GM23338 (cell line): ENCODE measurements around the gene TREML4.

Experiments
- CREB1 ChIP-seq: fragments of 250-450 bp; sonication (Bioruptor Pico); IDR thresholded peaks from 2 replicates; pipeline ENCODE4 v1.5.0; 2020; ENCODE audit warnings: low read depth, mild to moderate bottlenecking, moderate library complexity
- CTCF ChIP-seq, 2 experiments: fragments of 200-600 bp in 1 of 2; sonication (generic) in 1 of 2; conservative IDR thresholded peaks; 2 replicates each; pipeline versions ENCODE4 v1.5.1 to v1.6.1; 2016 to 2017; ENCODE audit warnings: antibody characterized with exemption in 2 of 2, low read depth in 2 of 2, mild to moderate bottlenecking in 2 of 2, moderate library complexity in 1 of 2
- ETS1 ChIP-seq: IDR thresholded peaks from 2 replicates; pipeline ENCODE4 v1.6.1; 2016; ENCODE audit warnings: antibody characterized with exemption
- EZH2 ChIP-seq: fragments of 200-600 bp; sonication (generic); IDR thresholded peaks from one replicate; pipeline ENCODE4 v1.8.0; 2017; ENCODE audit warnings: antibody characterized with exemption, mild to moderate bottlenecking, low read depth; ENCODE audit not compliant: unreplicated experiment
- JUNB ChIP-seq: IDR thresholded peaks from one replicate; pipeline ENCODE4 v1.6.1; 2016; ENCODE audit warnings: antibody characterized with exemption; ENCODE audit not compliant: unreplicated experiment
- POLR2AphosphoS5 ChIP-seq: IDR thresholded peaks from 2 replicates; pipeline ENCODE4 v1.6.1; 2016; ENCODE audit warnings: antibody characterized with exemption, low read depth
- REST ChIP-seq: IDR thresholded peaks from one replicate; pipeline ENCODE4 v1.6.1; 2018; ENCODE audit warnings: antibody characterized with exemption; ENCODE audit not compliant: unreplicated experiment

GRCh38 chr6:41239467-41240159 is 11.5 kb downstream of the TREML4 start:
- TF ChIP-seq CTCF (conservative IDR thresholded peaks at IDR 0.05; ENCODE audit: low read depth in 2 of 2) (peak in 1 of 2 experiments; percentile 30; a peak in 1 of 4 replicates), JUNB (no peak), POLR2AphosphoS5 (no peak), EZH2 (no peak), CREB1 (CRISPR knock-in tag) (no peak), REST (no peak), ETS1 (no peak)
